Inflammatory macrophage treated with lipopolysaccharide for 4 hours (primary cell): Measurements from ENCODE around the gene PODN.

Experiments
- DNase-seq: peaks from one replicate; pipeline ENCODE4 v3.0.0-alpha.2; 2020

PODN gene

GRCh38 chr1:53061859-53062707, at the start of gene PODN:
Gene PODN, plus strand, starts transcription at chr1:53062213. Its CDS starts 7,643 bp downstream, at chr1:53069856.
- no peak for DNase-seq

- peak; percentile 89 for DNase-seq
Observed at GRCh38 chr1:53014791-53015507, 47.1 kb upstream of the PODN start.

GRCh38 chr1:53015508-53015860, 46.5 kb upstream of the PODN start:
- no peak for DNase-seq

- DNase-seq, result no peak
Observed at GRCh38 chr1:53016705-53017104, 45.3 kb upstream of the PODN start.

GRCh38 chr1:53020588-53020987, 41.4 kb upstream of the PODN start:
- DNase-seq, result no peak

GRCh38 chr1:53022179-53022578, 39.8 kb upstream of the PODN start:
- DNase-seq, result no peak

- no peak for DNase-seq
Observed at GRCh38 chr1:53023546-53023945, 38.5 kb upstream of the PODN start.

- DNase-seq, result no peak
Observed at GRCh38 chr1:53024117-53024516, 37.9 kb upstream of the PODN start.

GRCh38 chr1:53025034-53025768, 36.8 kb upstream of the PODN start:
- DNase-seq, result peak; percentile 83

GRCh38 chr1:53025769-53026112, 36.3 kb upstream of the PODN start:
- peak; percentile 29 for DNase-seq

- no peak for DNase-seq
Observed at GRCh38 chr1:53026254-53026653, 35.8 kb upstream of the PODN start.

- no peak for DNase-seq
Observed at GRCh38 chr1:53031732-53032131, 30.3 kb upstream of the PODN start.

- no peak for DNase-seq
Observed at GRCh38 chr1:53037159-53037558, 24.9 kb upstream of the PODN start.

GRCh38 chr1:53038566-53038965, 23.4 kb upstream of the PODN start:
- DNase-seq, result no peak

GRCh38 chr1:53043271-53043670, 18.7 kb upstream of the PODN start:
- DNase-seq, result no peak

- DNase-seq, result no peak
Observed at GRCh38 chr1:53044926-53045325, 17.1 kb upstream of the PODN start.

- no peak for DNase-seq
Observed at GRCh38 chr1:53046930-53047329, 15.1 kb upstream of the PODN start.

GRCh38 chr1:53047737-53048736, 14.0 kb upstream of the PODN start:
- no peak for DNase-seq

- DNase-seq, result no peak
Observed at GRCh38 chr1:53048960-53049573, 12.9 kb upstream of the PODN start.

GRCh38 chr1:53049574-53049967, 12.4 kb upstream of the PODN start:
- DNase-seq, result no peak

- DNase-seq, result no peak
Observed at GRCh38 chr1:53050310-53050709, 11.7 kb upstream of the PODN start.

GRCh38 chr1:53051676-53052075, 10.3 kb upstream of the PODN start:
- DNase-seq, result no peak
